SK-N-SH treated with all-trans-retinoic acid at 6 μM for 48 hours (cell line): ENCODE measurements around the gene TMEM150B.

ENCODE experiments used
- ATAC-seq: fragments of 200-7000 bp; cut with Tn5 transposase; 3 replicates; pipeline ENCODE4 v1.9.1; 2020; ENCODE audit warnings: mild to moderate bottlenecking, moderate library complexity
- ARNTL ChIP-seq: fragments of 450-650 bp; formaldehyde crosslinking; IDR thresholded peaks from 2 replicates; pipeline ENCODE4 v1.5.0; 2020; ENCODE audit warnings: low read depth, mild to moderate bottlenecking, moderate library complexity, borderline replicate concordance
- BACH2 ChIP-seq: fragments of 250-450 bp; sonication (Bioruptor Pico); IDR thresholded peaks from 2 replicates; pipeline ENCODE4 v1.9.0; 2021; ENCODE audit warnings: mild to moderate bottlenecking, borderline replicate concordance
- CREB5 ChIP-seq: fragments of 250-450 bp; sonication (Bioruptor Pico); IDR thresholded peaks from 2 replicates; pipeline ENCODE4 v1.5.1; 2020; ENCODE audit warnings: low read depth, mild to moderate bottlenecking, moderate library complexity
- CSDC2 ChIP-seq: fragments of 250-450 bp; sonication (Bioruptor Pico); IDR thresholded peaks from 2 replicates; pipeline ENCODE4 v1.5.0; 2020; ENCODE audit warnings: mild to moderate bottlenecking, moderate library complexity
- CSRNP3 ChIP-seq: fragments of 250-450 bp; sonication (Bioruptor Pico); IDR thresholded peaks from 2 replicates; pipeline ENCODE4 v1.5.1; 2021; ENCODE audit warnings: mild to moderate bottlenecking, moderate library complexity
- ESRRG ChIP-seq: fragments of 250-450 bp; sonication (Bioruptor Pico); IDR thresholded peaks from 2 replicates; pipeline ENCODE4 v1.6.1; 2021; ENCODE audit warnings: mild to moderate bottlenecking
- POU6F1 ChIP-seq: fragments of 250-450 bp; sonication (Bioruptor Pico); IDR thresholded peaks from 2 replicates; pipeline ENCODE4 v1.8.0; 2021; ENCODE audit warnings: low read depth, mild to moderate bottlenecking, moderate library complexity, borderline replicate concordance
- PPARA ChIP-seq: fragments of 250-450 bp; sonication (Bioruptor Pico); IDR thresholded peaks from 2 replicates; pipeline ENCODE4 v1.5.0; 2020; ENCODE audit warnings: mild to moderate bottlenecking, borderline replicate concordance
- RARB ChIP-seq: fragments of 250-450 bp; sonication (Bioruptor Pico); IDR thresholded peaks from 2 replicates; pipeline ENCODE4 v1.8.0; 2021; ENCODE audit warnings: mild to moderate bottlenecking, moderate library complexity
- SNAI2 ChIP-seq: fragments of 250-450 bp; sonication (Bioruptor Pico); IDR thresholded peaks from 2 replicates; pipeline ENCODE4 v1.5.0; 2020; ENCODE audit warnings: mild to moderate bottlenecking, moderate library complexity
- TSHZ2 ChIP-seq: fragments of 250-450 bp; sonication (Bioruptor Pico); IDR thresholded peaks from 2 replicates; pipeline ENCODE4 v1.5.0; 2020; ENCODE audit warnings: mild to moderate bottlenecking, moderate library complexity
- ZFP3 ChIP-seq: fragments of 250-450 bp; sonication (Bioruptor Pico); IDR thresholded peaks from 2 replicates; pipeline ENCODE4 v1.5.0; 2020; ENCODE audit warnings: mild to moderate bottlenecking, moderate library complexity
- ZFP30 ChIP-seq: fragments of 450-650 bp; formaldehyde crosslinking; IDR thresholded peaks from 2 replicates; pipeline ENCODE4 v1.5.0; 2022; ENCODE audit warnings: mild to moderate bottlenecking, moderate library complexity
- ZNF8 ChIP-seq: fragments of 450-650 bp; formaldehyde crosslinking; IDR thresholded peaks from 2 replicates; pipeline ENCODE4 v1.5.0; 2020; ENCODE audit warnings: mild to moderate bottlenecking, moderate library complexity

TMEM150B gene

GRCh38 chr19:55340784-55341147 is 15.6 kb upstream of the TMEM150B start:
- no peak for ATAC-seq
- no peak for TF ChIP-seq ZFP30 (CRISPR knock-in tag)
- TF ChIP-seq POU6F1: no peak
- no peak for TF ChIP-seq ESRRG (CRISPR knock-in tag)
- no peak for TF ChIP-seq CSDC2 (CRISPR knock-in tag)

- no peak for TF ChIP-seq CSRNP3 (CRISPR knock-in tag)
- TF ChIP-seq TSHZ2 (CRISPR knock-in tag): no peak
- TF ChIP-seq RARB: no peak
- no peak for TF ChIP-seq ZFP3 (CRISPR knock-in tag)
- no peak for ATAC-seq
Measured at GRCh38 chr19:55339889-55340783, 15.0 kb upstream of the TMEM150B start.

GRCh38 chr19:55339105-55339888 is 14.2 kb upstream of the TMEM150B start, which contains the start of gene KMT5C:
TSS of gene KMT5C (plus strand) at chr19:55339876. CDS start at chr19:55341937, 2,061 bp downstream.
- no peak for TF ChIP-seq SNAI2 (CRISPR knock-in tag)
- TF ChIP-seq, all 23 proteins: peak for 0
- peak; percentile 92 for ATAC-seq

GRCh38 chr19:55336101-55336500 is 11.0 kb upstream of the TMEM150B start:
- TF ChIP-seq PPARA (CRISPR knock-in tag): no peak
- no peak for TF ChIP-seq SNAI2 (CRISPR knock-in tag)
- TF ChIP-seq ARNTL: no peak
- TF ChIP-seq TSHZ2 (CRISPR knock-in tag): no peak
- TF ChIP-seq CSRNP3 (CRISPR knock-in tag): no peak
- no peak for TF ChIP-seq BACH2 (CRISPR knock-in tag)
- TF ChIP-seq ZNF8 (CRISPR knock-in tag): no peak
- no peak for TF ChIP-seq RARB
- no peak for TF ChIP-seq CREB5 (CRISPR knock-in tag)
- TF ChIP-seq ZFP30 (CRISPR knock-in tag): no peak
- no peak for TF ChIP-seq ESRRG (CRISPR knock-in tag)
- no peak for ATAC-seq
